ENCODE measurements around the gene EFNA5. TPM values are rescaled to one million over a fixed set of nuclear protein-coding genes. Genes with fewer than 3 reads are reported as not detected.

EFNA5 gene
- total RNA-seq, 1 experiment from 2014 or later: 50.0 TPM

GRCh38 chr5:107576736-107577393 is 93.9 kb downstream of the EFNA5 start:
- no peak for DNase-seq (ENCODE audit: extremely low read depth, low read depth)

- no peak for DNase-seq (ENCODE audit: extremely low read depth, low read depth)
Observed at GRCh38 chr5:107576155-107576554, 94.6 kb downstream of the EFNA5 start.

- DNase-seq (ENCODE audit: extremely low read depth, low read depth): no peak
Observed at GRCh38 chr5:107574287-107574686, 96.5 kb downstream of the EFNA5 start.

GRCh38 chr5:107572715-107573368 is 97.9 kb downstream of the EFNA5 start:
- DNase-seq (ENCODE audit: extremely low read depth, low read depth): no peak

GRCh38 chr5:107571621-107572536 is 98.9 kb downstream of the EFNA5 start:
- peak; percentile 90 for DNase-seq (ENCODE audit: extremely low read depth, low read depth)

- DNase-seq (ENCODE audit: extremely low read depth, low read depth): no peak
Observed at GRCh38 chr5:107570805-107571531, 99.8 kb downstream of the EFNA5 start.

GRCh38 chr5:107570181-107570580 is 100.6 kb downstream of the EFNA5 start:
- DNase-seq (ENCODE audit: extremely low read depth, low read depth): no peak

- no peak for DNase-seq (ENCODE audit: extremely low read depth, low read depth)
Observed at GRCh38 chr5:107567901-107568671, 102.7 kb downstream of the EFNA5 start.

GRCh38 chr5:107566986-107567385 is 103.8 kb downstream of the EFNA5 start:
- no peak for DNase-seq (ENCODE audit: extremely low read depth, low read depth)

- no peak for DNase-seq (ENCODE audit: extremely low read depth, low read depth)
Observed at GRCh38 chr5:107565791-107566767, 104.7 kb downstream of the EFNA5 start.

GRCh38 chr5:107564931-107565372 is 105.8 kb downstream of the EFNA5 start:
- no peak for DNase-seq (ENCODE audit: extremely low read depth, low read depth)

- no peak for DNase-seq (ENCODE audit: extremely low read depth, low read depth)
Observed at GRCh38 chr5:107563959-107564544, 106.7 kb downstream of the EFNA5 start.

GRCh38 chr5:107560377-107560776 is 110.4 kb downstream of the EFNA5 start:
- no peak for DNase-seq (ENCODE audit: extremely low read depth, low read depth)

- no peak for DNase-seq (ENCODE audit: extremely low read depth, low read depth)
Observed at GRCh38 chr5:107558823-107559375, 111.8 kb downstream of the EFNA5 start.

- no peak for DNase-seq (ENCODE audit: extremely low read depth, low read depth)
Observed at GRCh38 chr5:107557051-107557658, 113.6 kb downstream of the EFNA5 start.

- DNase-seq (ENCODE audit: extremely low read depth, low read depth): no peak
Observed at GRCh38 chr5:107556575-107556974, 114.2 kb downstream of the EFNA5 start.

GRCh38 chr5:107555425-107556090 is 115.2 kb downstream of the EFNA5 start:
- DNase-seq (ENCODE audit: extremely low read depth, low read depth): no peak

Data from NCI-H460 (cell line).